NCI-H82 (cell line): ENCODE results near the gene MRTFA.
A peak's percentile ranks its signal among the peaks of the same experiment; 100 is the strongest.
"Not testable (repeated sequence)": the region's sequence is repeated elsewhere in the genome, so short reads cannot be mapped to it uniquely, and the experiment has no call there.

Experiments
- DNase-seq: peaks from one replicate; lab custom pipeline; 2025; lab: John Stamatoyannopoulos, UW

The MRTFA gene

GRCh38 chr22:40627612-40628011 lies 8.9 kb downstream of the MRTFA start:
- no peak for DNase-seq

- no peak for DNase-seq
Measured at GRCh38 chr22:40626851-40627250, 9.7 kb downstream of the MRTFA start.

GRCh38 chr22:40625794-40626193 lies 10.7 kb downstream of the MRTFA start:
- DNase-seq: not testable (repeated sequence)

GRCh38 chr22:40625281-40625680 lies 11.2 kb downstream of the MRTFA start:
- DNase-seq: not testable (repeated sequence)

- no peak for DNase-seq
Measured at GRCh38 chr22:40624770-40625169, 11.7 kb downstream of the MRTFA start.

GRCh38 chr22:40621309-40622151 lies 15.0 kb downstream of the MRTFA start:
- no peak for DNase-seq

- no peak for DNase-seq
Measured at GRCh38 chr22:40620464-40621046, 16.0 kb downstream of the MRTFA start.

GRCh38 chr22:40618400-40618799 lies 18.1 kb downstream of the MRTFA start:
- DNase-seq: no peak

- DNase-seq: no peak
Measured at GRCh38 chr22:40616578-40616977, 19.9 kb downstream of the MRTFA start.

- DNase-seq: no peak
Measured at GRCh38 chr22:40613067-40613466, 23.5 kb downstream of the MRTFA start.

- DNase-seq: no peak
Measured at GRCh38 chr22:40612291-40612751, 24.2 kb downstream of the MRTFA start.

GRCh38 chr22:40611606-40612005 lies 24.9 kb downstream of the MRTFA start:
- DNase-seq: no peak

- peak; percentile 13 for DNase-seq
Measured at GRCh38 chr22:40610329-40610850, 26.1 kb downstream of the MRTFA start.

GRCh38 chr22:40609216-40609615 lies 27.3 kb downstream of the MRTFA start:
- no peak for DNase-seq

- no peak for DNase-seq
Measured at GRCh38 chr22:40607506-40607905, 29.0 kb downstream of the MRTFA start.

- peak; percentile 37 for DNase-seq
Measured at GRCh38 chr22:40606306-40606705, 30.2 kb downstream of the MRTFA start.

GRCh38 chr22:40605761-40606160 lies 30.8 kb downstream of the MRTFA start:
- DNase-seq: no peak

GRCh38 chr22:40603088-40603605 lies 33.4 kb downstream of the MRTFA start:
- DNase-seq: no peak

GRCh38 chr22:40602231-40602630 lies 34.3 kb downstream of the MRTFA start:
- no peak for DNase-seq

GRCh38 chr22:40599731-40600130 lies 36.8 kb downstream of the MRTFA start:
- DNase-seq: no peak

- DNase-seq: not testable (repeated sequence)
Measured at GRCh38 chr22:40598712-40599111, 37.8 kb downstream of the MRTFA start.

- DNase-seq: no peak
Measured at GRCh38 chr22:40597526-40598430, 38.7 kb downstream of the MRTFA start.
